Breast epithelium (tissue), 3 donors: ENCODE results near the gene RPL39L.

Experiments
- POLR2A ChIP-seq: fragments of 450-650 bp; IDR thresholded peaks from one replicate; pipeline ENCODE4 v1.6.1; 2016; ENCODE audit warnings: antibody characterized with exemption, mild to moderate bottlenecking, moderate library complexity
- POLR2AphosphoS5 ChIP-seq, 3 donors: sonication (generic); formaldehyde crosslinking; IDR thresholded peaks; one replicate each; pipeline ENCODE4 v1.6.1; 2017; ENCODE audit warnings: antibody characterized with exemption in 3 of 3
- TF ChIP-seq, protein P1 (sequence below), 3 donors: fragments of 450-650 bp; IDR thresholded peaks; one replicate each; pipeline ENCODE4 v1.5.1; 2016 to 2017; ENCODE audit warnings: antibody characterized with exemption in 3 of 3, mild to moderate bottlenecking in 3 of 3, moderate library complexity in 3 of 3

DNA sequence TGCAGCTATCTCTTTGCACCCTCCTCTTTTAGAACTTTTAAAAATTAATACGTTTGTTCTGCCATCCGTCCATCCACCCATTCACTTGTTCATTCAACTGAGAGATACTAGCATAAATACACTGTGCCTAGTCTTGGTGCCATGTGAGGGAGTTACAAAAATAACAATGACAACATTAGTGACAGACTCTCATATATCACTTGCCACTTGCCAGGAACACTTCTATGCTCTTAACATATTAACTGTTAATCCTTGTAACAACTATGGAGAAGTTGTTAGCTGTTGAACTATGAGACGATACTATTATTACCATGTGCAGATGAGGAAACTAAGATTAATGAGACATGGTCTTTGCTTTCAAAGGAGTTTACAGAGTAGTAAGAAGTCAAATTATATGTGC lies 33.6 kb downstream of the RPL39L start:
- TF ChIP-seq, protein P1, sequence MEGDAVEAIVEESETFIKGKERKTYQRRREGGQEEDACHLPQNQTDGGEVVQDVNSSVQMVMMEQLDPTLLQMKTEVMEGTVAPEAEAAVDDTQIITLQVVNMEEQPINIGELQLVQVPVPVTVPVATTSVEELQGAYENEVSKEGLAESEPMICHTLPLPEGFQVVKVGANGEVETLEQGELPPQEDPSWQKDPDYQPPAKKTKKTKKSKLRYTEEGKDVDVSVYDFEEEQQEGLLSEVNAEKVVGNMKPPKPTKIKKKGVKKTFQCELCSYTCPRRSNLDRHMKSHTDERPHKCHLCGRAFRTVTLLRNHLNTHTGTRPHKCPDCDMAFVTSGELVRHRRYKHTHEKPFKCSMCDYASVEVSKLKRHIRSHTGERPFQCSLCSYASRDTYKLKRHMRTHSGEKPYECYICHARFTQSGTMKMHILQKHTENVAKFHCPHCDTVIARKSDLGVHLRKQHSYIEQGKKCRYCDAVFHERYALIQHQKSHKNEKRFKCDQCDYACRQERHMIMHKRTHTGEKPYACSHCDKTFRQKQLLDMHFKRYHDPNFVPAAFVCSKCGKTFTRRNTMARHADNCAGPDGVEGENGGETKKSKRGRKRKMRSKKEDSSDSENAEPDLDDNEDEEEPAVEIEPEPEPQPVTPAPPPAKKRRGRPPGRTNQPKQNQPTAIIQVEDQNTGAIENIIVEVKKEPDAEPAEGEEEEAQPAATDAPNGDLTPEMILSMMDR (IDR thresholded peaks at IDR 0.05) = no peak
- no peak for TF ChIP-seq POLR2AphosphoS5 (IDR thresholded peaks at IDR 0.05)
- TF ChIP-seq POLR2A = no peak
